Measurements from ENCODE around the gene SERPING1.

DNA sequence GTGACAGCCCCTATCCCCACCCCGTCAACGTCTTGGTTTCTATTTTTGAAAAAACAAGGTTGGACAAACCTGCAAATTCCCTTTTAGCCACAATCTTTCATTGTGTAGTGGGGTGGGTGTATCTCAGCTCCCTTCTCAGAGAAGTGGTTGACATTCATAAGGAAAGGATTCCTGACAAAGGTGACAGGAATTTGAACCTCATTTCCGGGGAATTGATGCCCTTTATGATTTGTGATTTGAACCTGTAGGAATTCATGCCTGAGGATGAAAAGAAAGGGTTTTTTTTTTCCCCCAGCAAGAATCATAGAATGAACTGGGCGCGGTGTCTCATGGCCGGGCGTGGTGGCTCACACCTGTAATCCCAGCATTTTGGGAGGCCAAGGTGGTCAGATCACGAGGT lies 37.8 kb downstream of the SERPING1 start:
- TF ChIP-seq, protein P1, sequence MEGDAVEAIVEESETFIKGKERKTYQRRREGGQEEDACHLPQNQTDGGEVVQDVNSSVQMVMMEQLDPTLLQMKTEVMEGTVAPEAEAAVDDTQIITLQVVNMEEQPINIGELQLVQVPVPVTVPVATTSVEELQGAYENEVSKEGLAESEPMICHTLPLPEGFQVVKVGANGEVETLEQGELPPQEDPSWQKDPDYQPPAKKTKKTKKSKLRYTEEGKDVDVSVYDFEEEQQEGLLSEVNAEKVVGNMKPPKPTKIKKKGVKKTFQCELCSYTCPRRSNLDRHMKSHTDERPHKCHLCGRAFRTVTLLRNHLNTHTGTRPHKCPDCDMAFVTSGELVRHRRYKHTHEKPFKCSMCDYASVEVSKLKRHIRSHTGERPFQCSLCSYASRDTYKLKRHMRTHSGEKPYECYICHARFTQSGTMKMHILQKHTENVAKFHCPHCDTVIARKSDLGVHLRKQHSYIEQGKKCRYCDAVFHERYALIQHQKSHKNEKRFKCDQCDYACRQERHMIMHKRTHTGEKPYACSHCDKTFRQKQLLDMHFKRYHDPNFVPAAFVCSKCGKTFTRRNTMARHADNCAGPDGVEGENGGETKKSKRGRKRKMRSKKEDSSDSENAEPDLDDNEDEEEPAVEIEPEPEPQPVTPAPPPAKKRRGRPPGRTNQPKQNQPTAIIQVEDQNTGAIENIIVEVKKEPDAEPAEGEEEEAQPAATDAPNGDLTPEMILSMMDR (conservative IDR thresholded peaks at IDR 0.05): no peak
- no peak for TF ChIP-seq ZFX (IDR thresholded peaks at IDR 0.05)
